CD4-positive, alpha-beta T cell (primary cell): ENCODE results near the gene KCNN1. TPM values are rescaled to one million over a fixed set of nuclear protein-coding genes. Genes with fewer than 3 reads are reported as not detected.

Experiments
- ATAC-seq: fragments of 200-7000 bp; cut with Tn5 transposase; one replicate; pipeline ENCODE4 v1.10.0; 2022; ENCODE audit warnings: mild to moderate bottlenecking; ENCODE audit not compliant: poor library complexity
- CTCF ChIA-PET: fragments of 350-600 bp; sonication (Branson Sonifier 250); formaldehyde crosslinking; loops from one replicate; lab custom pipeline; 2021; ENCODE audit warnings: antibody characterized with exemption, inconsistent platforms; lab: Charles Lee
- POLR2A ChIA-PET: fragments of 350-600 bp; sonication (Branson Sonifier 250); formaldehyde crosslinking; loops from one replicate; lab custom pipeline; 2021; ENCODE audit warnings: antibody characterized with exemption, inconsistent platforms; lab: Charles Lee
- DNase-seq, 14 experiments: peaks; one replicate each; pipeline ENCODE4 v3.0.0-alpha.2; 2013 to 2020; ENCODE audit warnings: mixed read lengths in 2 of 14
- H3K27ac ChIP-seq, 2 donors: one replicate each; pipeline versions ENCODE4 v1.5.1 to v1.7.0; 2013; ENCODE audit warnings: low read length in 2 of 2, low read depth in 1 of 2, mild to moderate bottlenecking in 1 of 2
- H3K27me3 ChIP-seq, 2 experiments: 1 replicate in 1 of 2; 2 replicates in 1 of 2; pipeline versions ENCODE4 v1.6.1 to v1.7.0; 2013; ENCODE audit warnings: low read length in 2 of 2, control low read depth in 1 of 2, mild to moderate bottlenecking in 1 of 2, moderate library complexity in 1 of 2; ENCODE audit not compliant: insufficient read depth in 2 of 2, control insufficient read depth in 1 of 2
- H3K36me3 ChIP-seq: one replicate; pipeline ENCODE4 v1.6.1; 2013; ENCODE audit warnings: low read length, control low read depth; ENCODE audit not compliant: insufficient read depth
- H3K4me1 ChIP-seq: one replicate; pipeline ENCODE4 v1.6.1; 2013; ENCODE audit warnings: low read length, control low read depth; ENCODE audit not compliant: insufficient read depth
- H3K4me3 ChIP-seq: one replicate; pipeline ENCODE4 v1.5.1; 2013; ENCODE audit warnings: mild to moderate bottlenecking, low read length, moderate library complexity
- H3K9me3 ChIP-seq, 2 experiments: 1 replicate in 1 of 2; 2 replicates in 1 of 2; pipeline versions ENCODE4 v1.6.1 to v1.7.0; 2013; ENCODE audit warnings: low read length in 2 of 2, mild to moderate bottlenecking in 2 of 2, control low read depth in 1 of 2, moderate library complexity in 1 of 2; ENCODE audit not compliant: control insufficient read depth in 1 of 2, insufficient read depth in 1 of 2
- H3K27ac Mint-ChIP-seq: one replicate; pipeline ENCODE4 v1.8.0; 2020; ENCODE audit warnings: mixed read lengths
- H3K27me3 Mint-ChIP-seq: one replicate; pipeline ENCODE4 v1.8.0; 2021; ENCODE audit warnings: mixed read lengths
- H3K36me3 Mint-ChIP-seq: one replicate; pipeline ENCODE4 v1.8.0; 2021; ENCODE audit warnings: low read depth, mixed read lengths
- H3K4me1 Mint-ChIP-seq: one replicate; pipeline ENCODE4 v1.8.0; 2021; ENCODE audit warnings: low read depth, mixed read lengths
- H3K4me3 Mint-ChIP-seq: one replicate; pipeline ENCODE4 v1.8.0; 2020; ENCODE audit warnings: mild to moderate bottlenecking, mixed read lengths
- H3K9me3 Mint-ChIP-seq: one replicate; pipeline ENCODE4 v1.8.0; 2020; ENCODE audit warnings: mixed read lengths
- intact Hi-C, 2 experiments: fragments of 100-400 bp; cut with DNase I in 1 of 2; cut with micrococcal nuclease in 1 of 2; formaldehyde crosslinking; loops; one replicate each; pipeline versions ENCODE4 v1.15.1 to v1.9.0; 2023 to 2025; cut with DNase I, micrococcal nuclease
- total RNA-seq, 174 experiments: library from RNA in 2 of 174; stranded (reverse) in 2 of 174; gene quantifications; one replicate each; pipeline ENCODE4 v1.2.3 and lab custom pipeline; 2021 to 2026
- TF ChIP-seq, protein P1 (sequence below): fragments of 200-600 bp; IDR thresholded peaks from one replicate; pipeline ENCODE4 v1.8.0; 2022; ENCODE audit warnings: antibody characterized with exemption, mild to moderate bottlenecking

The KCNN1 gene
- total RNA-seq, 2 experiments from 2014 or later: not detected

DNA sequence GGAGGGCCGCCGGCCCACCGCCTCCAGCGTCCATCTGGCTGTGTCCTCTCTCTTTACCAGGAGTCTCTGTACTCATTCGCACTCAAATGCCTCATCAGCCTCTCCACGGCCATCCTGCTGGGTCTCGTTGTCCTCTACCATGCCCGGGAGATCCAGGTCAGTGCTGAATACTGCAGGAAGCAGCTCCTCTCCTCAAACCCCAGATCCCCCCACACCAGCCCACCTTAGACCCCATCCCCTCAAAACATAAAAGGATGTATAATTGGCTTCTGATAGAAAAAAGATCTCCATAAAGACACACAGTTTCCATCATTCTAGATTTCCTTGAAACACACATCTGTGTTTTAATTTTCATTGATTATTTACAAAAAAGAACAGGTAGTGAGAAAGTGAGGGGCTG, 8.1 kb downstream of the KCNN1 start:
- POLR2A ChIA-PET: no interaction called here
- no peak for ATAC-seq

DNA sequence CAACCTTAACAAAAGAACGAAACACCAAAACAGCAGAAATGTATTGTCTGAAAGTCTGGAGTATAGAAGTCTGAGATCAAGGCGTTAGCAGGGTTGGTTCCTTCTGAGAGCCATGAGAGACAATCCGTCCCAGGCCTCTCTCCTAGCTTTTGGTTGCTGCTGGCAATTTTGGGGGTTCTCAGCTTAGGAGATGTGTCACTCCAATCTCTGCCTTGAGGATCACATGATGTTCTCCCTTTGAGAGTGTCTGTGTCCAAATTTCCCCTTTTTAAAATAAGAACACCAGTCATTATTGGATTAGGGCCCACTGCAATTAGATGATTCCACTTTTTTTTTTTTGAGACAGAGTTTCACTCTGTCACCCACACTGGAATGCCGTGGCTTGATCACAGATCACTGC, 10.1 kb downstream of the KCNN1 start:
- TF ChIP-seq, protein P1, sequence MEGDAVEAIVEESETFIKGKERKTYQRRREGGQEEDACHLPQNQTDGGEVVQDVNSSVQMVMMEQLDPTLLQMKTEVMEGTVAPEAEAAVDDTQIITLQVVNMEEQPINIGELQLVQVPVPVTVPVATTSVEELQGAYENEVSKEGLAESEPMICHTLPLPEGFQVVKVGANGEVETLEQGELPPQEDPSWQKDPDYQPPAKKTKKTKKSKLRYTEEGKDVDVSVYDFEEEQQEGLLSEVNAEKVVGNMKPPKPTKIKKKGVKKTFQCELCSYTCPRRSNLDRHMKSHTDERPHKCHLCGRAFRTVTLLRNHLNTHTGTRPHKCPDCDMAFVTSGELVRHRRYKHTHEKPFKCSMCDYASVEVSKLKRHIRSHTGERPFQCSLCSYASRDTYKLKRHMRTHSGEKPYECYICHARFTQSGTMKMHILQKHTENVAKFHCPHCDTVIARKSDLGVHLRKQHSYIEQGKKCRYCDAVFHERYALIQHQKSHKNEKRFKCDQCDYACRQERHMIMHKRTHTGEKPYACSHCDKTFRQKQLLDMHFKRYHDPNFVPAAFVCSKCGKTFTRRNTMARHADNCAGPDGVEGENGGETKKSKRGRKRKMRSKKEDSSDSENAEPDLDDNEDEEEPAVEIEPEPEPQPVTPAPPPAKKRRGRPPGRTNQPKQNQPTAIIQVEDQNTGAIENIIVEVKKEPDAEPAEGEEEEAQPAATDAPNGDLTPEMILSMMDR: no peak
- Histone ChIP-seq H3K27me3 (peaks cover 0 to 3% of the 10 kb centered on the region in 2 experiments), H3K9me3 (no peaks in the 10 kb centered on the region), H3K27ac (no peak overlapping the region), H3K36me3 (no peaks in the 10 kb centered on the region), H3K4me3 (no peak overlapping the region), H3K4me1 (no peaks in the 10 kb centered on the region)
- intact Hi-C loops: no loop called here
- Mint-ChIP-seq H3K4me1 (no peaks in the 10 kb centered on the region), H3K4me3 (no peak overlapping the region), H3K9me3 (no peaks in the 10 kb centered on the region), H3K27me3 (peaks cover 16% of the 10 kb centered on the region), H3K27ac (no peak overlapping the region), H3K36me3 (no peaks in the 10 kb centered on the region)
- DNase-seq: no peak
- ChIA-PET POLR2A (no interaction called here), CTCF (no interaction called here)
- no peak for ATAC-seq

More for the DNA sequence above, 8.1 kb downstream of the KCNN1 start:
- Histone ChIP-seq H3K4me1 (no peaks in the 10 kb centered on the region), H3K9me3 (no peaks in the 10 kb centered on the region), H3K27ac (no peak overlapping the region), H3K36me3 (no peaks in the 10 kb centered on the region), H3K4me3 (no peak overlapping the region), H3K27me3 (peaks cover 0 to 3% of the 10 kb centered on the region in 2 experiments)
- CTCF ChIA-PET: interaction anchor here (0.6 kb wide), 1 partner anchor 198 kb away, joined by 5 read pairs; no protein-coding TSS in a partner anchor
- intact Hi-C loops: no loop called here
- no peaks in the 10 kb centered on the region for H3K36me3 Mint-ChIP-seq
- no peak overlapping the region for H3K27ac Mint-ChIP-seq
- H3K4me1 Mint-ChIP-seq: no peaks in the 10 kb centered on the region
- H3K9me3 Mint-ChIP-seq: no peaks in the 10 kb centered on the region
- TF ChIP-seq, protein P1: no peak
- H3K27me3 Mint-ChIP-seq: peaks cover 10% of the 10 kb centered on the region
- DNase-seq: no peak
- H3K4me3 Mint-ChIP-seq: no peak overlapping the region

DNA sequence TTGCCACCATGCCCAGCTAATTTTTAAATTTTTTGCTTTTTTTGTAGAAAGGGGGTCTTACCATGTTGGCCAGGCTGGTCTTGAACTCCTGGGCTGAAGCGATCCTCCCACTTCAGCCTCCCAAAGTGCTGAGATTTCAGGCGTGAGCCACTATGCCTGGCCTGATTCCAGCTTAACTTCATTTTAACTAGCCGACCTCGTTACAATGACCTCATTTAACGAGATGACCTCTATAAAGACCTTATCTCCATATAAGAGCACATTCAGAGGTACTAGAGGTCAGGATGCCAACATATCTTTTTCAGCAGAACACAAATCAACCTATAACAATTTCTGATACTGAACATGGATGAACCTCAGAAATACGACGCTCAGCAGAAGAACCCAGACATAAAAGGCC, 10.6 kb downstream of the KCNN1 start:
- POLR2A ChIA-PET: no interaction called here
- ATAC-seq (no peak), DNase-seq (no peak)
- Mint-ChIP-seq H3K36me3 (no peaks in the 10 kb centered on the region), H3K4me3 (no peak overlapping the region), H3K9me3 (no peaks in the 10 kb centered on the region), H3K27ac (no peak overlapping the region), H3K27me3 (peaks cover 17% of the 10 kb centered on the region), H3K4me1 (no peaks in the 10 kb centered on the region)
- TF ChIP-seq, protein P1: no peak
- H3K36me3 ChIP-seq: no peaks in the 10 kb centered on the region
- H3K27ac ChIP-seq: no peak overlapping the region
- intact Hi-C loops: no loop called here
- no peaks in the 10 kb centered on the region for H3K9me3 ChIP-seq
- CTCF ChIA-PET: no interaction called here
- H3K27me3 ChIP-seq: peaks cover 0 to 3% of the 10 kb centered on the region in 2 experiments
- no peak overlapping the region for H3K4me3 ChIP-seq
- no peaks in the 10 kb centered on the region for H3K4me1 ChIP-seq
